Measurements from ENCODE around the gene SLC5A9. TPM values are rescaled to one million over a fixed set of nuclear protein-coding genes. Genes with fewer than 3 reads are reported as not detected.
"Not testable (repeated sequence)": the region's sequence is repeated elsewhere in the genome, so short reads cannot be mapped to it uniquely, and the experiment has no call there.

SLC5A9 gene
- total RNA-seq, 1 donor from 2014 or later: not detected

DNA sequence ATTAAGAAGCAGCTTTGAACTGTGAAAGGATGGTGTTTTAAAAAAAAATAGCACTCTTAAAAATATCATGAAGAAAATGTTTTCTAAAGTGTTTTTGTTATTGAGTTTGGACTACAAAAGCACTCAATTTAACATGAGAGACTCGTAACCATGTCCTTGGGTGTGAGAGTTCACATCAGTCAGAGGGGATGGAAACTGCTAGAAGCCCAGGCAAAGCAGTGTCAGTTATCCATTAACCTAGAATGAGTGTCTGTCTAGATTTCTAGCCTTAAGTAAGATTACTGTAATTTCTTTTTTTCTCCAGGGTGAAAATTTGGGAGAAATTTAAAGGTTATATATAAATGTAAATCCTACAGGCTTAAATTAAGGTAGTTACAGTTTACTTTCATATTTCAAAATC, 31.7 kb downstream of the SLC5A9 start:
- Mint-ChIP-seq H3K9me3 (no peaks in the 10 kb centered on the region), H3K4me1 (peaks cover 3% of the 10 kb centered on the region), H3K27me3 (peaks cover 1% of the 10 kb centered on the region), H3K4me3 (no peak overlapping the region), H3K36me3 (ENCODE audit: low read depth) (no peaks in the 10 kb centered on the region), H3K27ac (no peak overlapping the region)
- ChIA-PET CTCF (no interaction called here), POLR2A (no interaction called here)
- TF ChIP-seq, protein P1, sequence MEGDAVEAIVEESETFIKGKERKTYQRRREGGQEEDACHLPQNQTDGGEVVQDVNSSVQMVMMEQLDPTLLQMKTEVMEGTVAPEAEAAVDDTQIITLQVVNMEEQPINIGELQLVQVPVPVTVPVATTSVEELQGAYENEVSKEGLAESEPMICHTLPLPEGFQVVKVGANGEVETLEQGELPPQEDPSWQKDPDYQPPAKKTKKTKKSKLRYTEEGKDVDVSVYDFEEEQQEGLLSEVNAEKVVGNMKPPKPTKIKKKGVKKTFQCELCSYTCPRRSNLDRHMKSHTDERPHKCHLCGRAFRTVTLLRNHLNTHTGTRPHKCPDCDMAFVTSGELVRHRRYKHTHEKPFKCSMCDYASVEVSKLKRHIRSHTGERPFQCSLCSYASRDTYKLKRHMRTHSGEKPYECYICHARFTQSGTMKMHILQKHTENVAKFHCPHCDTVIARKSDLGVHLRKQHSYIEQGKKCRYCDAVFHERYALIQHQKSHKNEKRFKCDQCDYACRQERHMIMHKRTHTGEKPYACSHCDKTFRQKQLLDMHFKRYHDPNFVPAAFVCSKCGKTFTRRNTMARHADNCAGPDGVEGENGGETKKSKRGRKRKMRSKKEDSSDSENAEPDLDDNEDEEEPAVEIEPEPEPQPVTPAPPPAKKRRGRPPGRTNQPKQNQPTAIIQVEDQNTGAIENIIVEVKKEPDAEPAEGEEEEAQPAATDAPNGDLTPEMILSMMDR (IDR thresholded peaks at IDR 0.05): no peak
- intact Hi-C loops (cut with micrococcal nuclease): no loop called here
- no peak for DNase-seq
- no peak for ATAC-seq (ENCODE audit: low read depth)

DNA sequence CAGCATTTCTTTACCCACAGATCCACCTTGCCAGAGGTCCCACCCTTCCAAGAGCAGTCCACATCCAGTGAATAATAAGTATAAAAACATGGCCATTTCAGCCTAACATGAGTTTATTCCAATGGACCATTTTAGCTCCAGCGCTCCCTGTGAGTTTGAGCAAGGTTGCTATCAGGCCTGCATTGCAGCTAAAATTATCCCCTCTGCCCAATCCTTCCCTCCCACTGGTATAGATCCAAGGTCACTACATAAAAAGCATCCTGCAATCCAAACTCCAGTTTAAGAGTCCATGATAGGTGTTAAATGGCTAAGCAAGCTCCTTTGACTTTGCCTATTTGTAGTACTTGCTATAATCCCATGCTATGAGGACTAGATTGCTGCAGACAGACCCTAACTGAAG, 35.6 kb downstream of the SLC5A9 start:
- H3K4me3 Mint-ChIP-seq: no peak overlapping the region
- intact Hi-C loops (cut with micrococcal nuclease): no loop called here
- no peak overlapping the region for H3K27ac Mint-ChIP-seq
- POLR2A ChIA-PET: no interaction called here
- peaks cover 1% of the 10 kb centered on the region for H3K27me3 Mint-ChIP-seq
- TF ChIP-seq, protein P1 (IDR thresholded peaks at IDR 0.05): no peak
- DNase-seq (no peak), ATAC-seq (ENCODE audit: low read depth) (no peak)
- no peaks in the 10 kb centered on the region for H3K4me1 Mint-ChIP-seq
- H3K9me3 Mint-ChIP-seq: no peaks in the 10 kb centered on the region
- H3K36me3 Mint-ChIP-seq (ENCODE audit: low read depth): no peaks in the 10 kb centered on the region
- CTCF ChIA-PET: no interaction called here

DNA sequence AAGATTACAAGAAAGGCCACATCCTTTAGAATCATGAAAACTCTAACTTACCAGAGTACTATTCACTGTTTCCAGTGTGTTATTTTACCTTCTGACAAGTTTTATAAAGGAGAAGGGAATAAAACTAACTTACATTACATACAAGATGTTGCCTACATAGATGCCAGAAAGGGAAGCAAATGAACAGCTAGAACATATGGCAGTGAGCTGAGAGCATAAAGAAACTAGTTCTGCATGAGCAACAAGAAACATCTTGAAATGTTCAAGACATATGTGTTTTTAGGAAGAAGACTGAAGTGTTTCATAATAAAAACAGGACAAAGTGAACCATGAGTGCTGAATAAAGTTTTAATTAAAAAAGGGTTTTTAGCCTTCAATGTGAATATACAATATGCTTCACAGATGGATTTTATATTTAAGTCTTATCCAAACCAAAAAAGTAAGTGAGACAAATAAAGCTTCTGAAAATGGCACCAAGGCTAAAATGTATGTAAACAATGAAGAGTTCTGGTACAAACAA, 39.4 kb downstream of the SLC5A9 start:
- ChIA-PET CTCF (no interaction called here), POLR2A (no interaction called here)
- peaks cover 2% of the 10 kb centered on the region for H3K9me3 Mint-ChIP-seq
- H3K4me3 Mint-ChIP-seq: no peak overlapping the region
- TF ChIP-seq, protein P1 (IDR thresholded peaks at IDR 0.05): no peak
- H3K4me1 Mint-ChIP-seq: no peaks in the 10 kb centered on the region
- intact Hi-C loops (cut with micrococcal nuclease): no loop called here
- no peak overlapping the region for H3K27ac Mint-ChIP-seq
- ATAC-seq (ENCODE audit: low read depth) (no peak), DNase-seq (no peak)
- peaks cover 1% of the 10 kb centered on the region for H3K27me3 Mint-ChIP-seq
- no peaks in the 10 kb centered on the region for H3K36me3 Mint-ChIP-seq (ENCODE audit: low read depth)

DNA sequence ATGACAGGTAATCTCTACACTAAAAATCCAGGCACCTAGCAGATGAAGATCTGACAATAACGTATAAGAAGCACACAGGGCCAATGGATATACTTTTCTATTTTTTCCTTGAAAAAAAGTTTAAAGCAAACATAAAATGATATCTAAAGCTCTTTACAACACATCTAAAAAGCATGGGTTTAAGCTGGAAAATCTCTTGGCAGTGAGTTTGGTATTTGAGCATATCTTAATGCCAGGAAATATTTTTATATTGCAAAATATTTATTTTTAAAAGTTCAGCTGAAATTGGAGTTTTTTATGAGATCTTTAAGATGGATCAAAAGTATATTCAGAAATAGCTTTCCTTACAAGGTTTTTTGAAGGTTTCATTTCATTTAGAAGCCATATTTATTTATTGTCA, 40.5 kb downstream of the SLC5A9 start:
- POLR2A ChIA-PET: no interaction called here
- CTCF ChIA-PET: no interaction called here
- Mint-ChIP-seq H3K27me3 (peaks cover 2% of the 10 kb centered on the region), H3K4me3 (no peak overlapping the region), H3K27ac (no peak overlapping the region), H3K36me3 (ENCODE audit: low read depth) (no peaks in the 10 kb centered on the region), H3K4me1 (no peaks in the 10 kb centered on the region), H3K9me3 (peaks cover 2% of the 10 kb centered on the region)
- DNase-seq: no peak
- intact Hi-C loops (cut with micrococcal nuclease): no loop called here
- ATAC-seq (ENCODE audit: low read depth): no peak
- TF ChIP-seq, protein P1 (IDR thresholded peaks at IDR 0.05): no peak

DNA sequence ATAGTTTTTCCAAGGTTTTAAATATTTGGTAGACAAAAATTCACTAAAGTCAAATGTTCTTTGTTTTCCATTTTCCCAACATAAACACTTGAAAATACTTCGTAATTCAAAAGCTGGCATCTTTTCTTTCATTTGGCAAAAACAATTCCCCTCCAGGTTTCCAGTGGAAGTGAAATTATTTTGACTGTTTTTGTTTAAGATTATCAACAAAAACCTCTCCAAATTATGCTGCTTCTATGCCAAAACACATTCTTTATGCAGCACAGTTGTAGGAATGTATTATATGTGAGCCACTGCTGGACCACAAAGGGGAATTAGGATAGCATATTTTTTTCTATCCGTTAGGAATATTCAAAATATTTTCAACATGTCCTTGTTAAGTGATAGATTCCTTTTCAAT, 44.1 kb downstream of the SLC5A9 start:
- H3K9me3 Mint-ChIP-seq: peaks cover 2% of the 10 kb centered on the region
- ATAC-seq (ENCODE audit: low read depth) (no peak), DNase-seq (no peak)
- no peak overlapping the region for H3K27ac Mint-ChIP-seq
- H3K4me1 Mint-ChIP-seq: no peaks in the 10 kb centered on the region
- POLR2A ChIA-PET: no interaction called here
- H3K36me3 Mint-ChIP-seq (ENCODE audit: low read depth): no peaks in the 10 kb centered on the region
- TF ChIP-seq, protein P1 (IDR thresholded peaks at IDR 0.05): no peak
- H3K27me3 Mint-ChIP-seq: peaks cover 2% of the 10 kb centered on the region
- intact Hi-C loops (cut with micrococcal nuclease): no loop called here
- CTCF ChIA-PET: no interaction called here
- H3K4me3 Mint-ChIP-seq: no peak overlapping the region

DNA sequence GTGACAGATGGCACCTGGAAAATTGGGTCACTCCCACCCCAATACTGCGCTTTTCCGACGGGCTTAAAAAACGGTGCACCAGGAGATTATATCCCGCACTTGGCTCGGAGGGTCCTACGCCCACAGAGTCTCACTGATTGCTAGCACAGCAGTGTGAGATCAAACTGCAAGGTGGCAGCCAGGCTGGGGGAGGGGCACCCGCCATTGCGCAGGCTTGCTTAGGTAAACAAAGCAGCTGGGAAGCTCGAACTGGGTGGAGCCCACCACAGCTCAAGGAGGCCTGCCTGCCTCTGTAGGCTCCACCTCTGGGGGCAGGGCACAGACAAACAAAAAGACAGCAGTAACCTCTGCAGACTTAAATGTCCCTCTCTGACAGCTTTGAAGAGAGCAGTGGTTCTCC, 54.9 kb downstream of the SLC5A9 start:
- H3K27me3 Mint-ChIP-seq; H3K36me3 Mint-ChIP-seq (ENCODE audit: low read depth); POLR2A ChIA-PET; H3K4me3 Mint-ChIP-seq; H3K9me3 Mint-ChIP-seq; H3K4me1 Mint-ChIP-seq; ATAC-seq (ENCODE audit: low read depth); CTCF ChIA-PET; intact Hi-C loops (cut with micrococcal nuclease); H3K27ac Mint-ChIP-seq; DNase-seq: not testable (repeated sequence)

DNA sequence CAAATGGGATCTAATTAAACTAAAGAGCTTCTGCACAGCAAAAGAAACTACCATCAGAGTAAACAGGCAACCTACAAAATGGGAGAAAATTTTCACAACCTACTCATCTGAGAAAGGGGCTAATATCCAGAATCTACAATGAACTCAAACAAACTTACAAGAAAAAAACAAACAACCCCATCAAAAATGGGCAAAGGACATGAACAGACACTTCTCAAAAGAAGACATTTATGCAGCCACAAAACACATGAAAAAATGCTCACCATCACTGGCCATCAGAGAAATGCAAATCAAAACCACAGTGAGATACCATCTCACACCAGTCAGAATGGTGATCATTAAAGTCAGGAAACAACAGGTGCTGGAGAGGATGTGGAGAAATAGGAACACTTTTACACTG, 59.8 kb downstream of the SLC5A9 start:
- H3K9me3 Mint-ChIP-seq; ATAC-seq (ENCODE audit: low read depth); H3K27me3 Mint-ChIP-seq; H3K4me1 Mint-ChIP-seq; CTCF ChIA-PET; H3K27ac Mint-ChIP-seq; H3K4me3 Mint-ChIP-seq; POLR2A ChIA-PET; intact Hi-C loops (cut with micrococcal nuclease); DNase-seq; H3K36me3 Mint-ChIP-seq (ENCODE audit: low read depth): not testable (repeated sequence)

DNA sequence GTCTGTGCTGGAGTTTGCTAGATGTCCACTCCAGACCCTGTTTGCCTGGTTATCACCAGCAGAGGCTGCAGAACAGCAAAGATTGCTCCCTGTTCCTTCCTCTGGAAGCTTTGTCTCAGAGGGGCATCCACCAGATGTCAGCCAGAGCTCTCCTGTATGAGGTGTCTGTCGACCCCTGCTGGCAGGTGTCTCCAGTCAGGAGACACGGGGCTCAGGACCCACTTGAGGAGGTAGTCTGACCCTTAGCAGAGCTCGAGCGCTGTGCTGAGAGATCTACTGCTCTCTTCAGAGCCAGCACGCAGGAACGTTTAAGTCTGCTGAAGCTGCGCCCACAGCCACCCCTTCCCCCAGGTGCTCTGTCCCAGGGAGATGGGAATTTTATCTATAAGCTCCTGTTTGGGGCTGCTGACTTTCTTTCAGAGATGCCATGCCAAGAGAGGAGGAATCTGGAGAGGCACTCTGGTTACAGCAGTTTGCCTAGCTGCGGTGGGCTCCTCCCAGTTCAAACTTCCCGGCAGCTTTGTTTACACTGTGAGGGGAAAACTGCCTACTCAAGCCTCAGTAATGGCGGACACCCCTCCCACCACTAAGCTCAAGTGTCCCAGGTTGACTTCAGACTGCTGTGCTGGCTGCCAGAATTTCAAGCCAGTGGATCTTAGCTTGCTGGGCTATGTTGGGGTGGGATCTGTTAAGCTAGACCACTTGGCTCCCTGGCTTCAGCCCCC, 62.3 kb downstream of the SLC5A9 start:
- POLR2A ChIA-PET; H3K9me3 Mint-ChIP-seq; CTCF ChIA-PET; H3K27ac Mint-ChIP-seq; H3K27me3 Mint-ChIP-seq; H3K4me1 Mint-ChIP-seq; ATAC-seq (ENCODE audit: low read depth); H3K4me3 Mint-ChIP-seq; DNase-seq; H3K36me3 Mint-ChIP-seq (ENCODE audit: low read depth); intact Hi-C loops (cut with micrococcal nuclease): not testable (repeated sequence)
